Liver (tissue), 9 donors: ENCODE measurements around the gene MTMR1. TPM values are rescaled to one million over a fixed set of nuclear protein-coding genes. Genes with fewer than 3 reads are reported as not detected.

Experiments used
- DNase-seq: peaks from one replicate; pipeline ENCODE4 v3.0.0-alpha.2; 2017; ENCODE audit warnings: low spot score
- H3K27ac ChIP-seq, 2 donors: one replicate each; pipeline ENCODE4 v1.7.0; 2013; ENCODE audit warnings: inconsistent platforms in 2 of 2, low read length in 2 of 2, control low read depth in 1 of 2, low read depth in 1 of 2, mild to moderate bottlenecking in 1 of 2
- H3K27me3 ChIP-seq, 4 donors: one replicate each; pipeline versions ENCODE4 v1.6.1 to v1.7.0; 2013; ENCODE audit warnings: low read length in 3 of 4, inconsistent platforms in 1 of 4, mild to moderate bottlenecking in 1 of 4, moderate library complexity in 1 of 4; ENCODE audit not compliant: control insufficient read depth in 4 of 4, insufficient read depth in 4 of 4
- H3K36me3 ChIP-seq, 4 donors: one replicate each; pipeline versions ENCODE4 v1.6.1 to v1.7.0; 2013; ENCODE audit warnings: low read length in 3 of 4, mild to moderate bottlenecking in 3 of 4, low read depth in 1 of 4, moderate library complexity in 1 of 4; ENCODE audit not compliant: control insufficient read depth in 4 of 4, insufficient read depth in 3 of 4
- H3K4me1 ChIP-seq, 4 donors: one replicate each; pipeline versions ENCODE4 v1.6.1 to v1.7.0; 2013; ENCODE audit warnings: low read length in 3 of 4, mild to moderate bottlenecking in 3 of 4, moderate library complexity in 1 of 4; ENCODE audit not compliant: control insufficient read depth in 4 of 4, insufficient read depth in 4 of 4
- H3K4me3 ChIP-seq, 3 donors: one replicate each; pipeline versions ENCODE4 v1.6.1 to v1.7.0; 2013; ENCODE audit warnings: low read length in 3 of 3, control low read depth in 1 of 3, low read depth in 1 of 3, mild to moderate bottlenecking in 1 of 3
- H3K9ac ChIP-seq, 2 donors: one replicate each; pipeline ENCODE4 v1.7.0; 2013; ENCODE audit warnings: low read length in 2 of 2, mild to moderate bottlenecking in 2 of 2, moderate library complexity in 2 of 2, control low read depth in 1 of 2, low read depth in 1 of 2
- H3K9me3 ChIP-seq, 4 donors: one replicate each; pipeline versions ENCODE4 v1.6.1 to v1.7.0; 2013; ENCODE audit warnings: low read length in 3 of 4; ENCODE audit not compliant: control insufficient read depth in 4 of 4
- ATF3 ChIP-seq: IDR thresholded peaks from 2 replicates; pipeline ENCODE4 v1.6.1; 2016; ENCODE audit warnings: antibody characterized with exemption
- CTCF ChIP-seq: fragments of 150-350 bp; IDR thresholded peaks from 2 replicates; pipeline ENCODE4 v1.5.1; 2017; ENCODE audit warnings: improper control_type of control experiment, low read depth, low read length; ENCODE audit not compliant: missing input control
- EGR1 ChIP-seq, 2 donors: IDR thresholded peaks; 2 replicates each; pipeline ENCODE4 v1.6.1; 2016 to 2018; ENCODE audit warnings: antibody characterized with exemption in 2 of 2, low read depth in 2 of 2
- FOXA1 ChIP-seq: IDR thresholded peaks from 2 replicates; pipeline ENCODE4 v1.6.1; 2016; ENCODE audit warnings: antibody characterized with exemption
- GABPA ChIP-seq, 2 donors: IDR thresholded peaks in 1 of 2; conservative IDR thresholded peaks in 1 of 2; 2 replicates each; pipeline ENCODE4 v1.6.1; 2016; ENCODE audit warnings: antibody characterized with exemption in 2 of 2, mild to moderate bottlenecking in 1 of 2, moderate library complexity in 1 of 2
- HNF4A ChIP-seq, 2 donors: conservative IDR thresholded peaks; 2 replicates each; pipeline ENCODE4 v1.6.1; 2016; ENCODE audit warnings: antibody characterized with exemption in 2 of 2, mild to moderate bottlenecking in 2 of 2
- HNF4G ChIP-seq: IDR thresholded peaks from 2 replicates; pipeline ENCODE4 v1.6.1; 2016; ENCODE audit warnings: antibody characterized with exemption
- JUND ChIP-seq, 2 donors: IDR thresholded peaks; 2 replicates each; pipeline ENCODE4 v1.6.1; 2016; ENCODE audit warnings: antibody characterized with exemption in 2 of 2
- MAX ChIP-seq: IDR thresholded peaks from 2 replicates; pipeline ENCODE4 v1.6.1; 2016; ENCODE audit warnings: antibody characterized with exemption
- NR2F2 ChIP-seq: IDR thresholded peaks from 2 replicates; pipeline ENCODE4 v1.6.1; 2016; ENCODE audit warnings: antibody characterized with exemption
- RAD21 ChIP-seq, 2 donors: IDR thresholded peaks; 2 replicates each; pipeline ENCODE4 v1.6.1; 2016; ENCODE audit warnings: antibody characterized with exemption in 2 of 2, mild to moderate bottlenecking in 2 of 2
- REST ChIP-seq: IDR thresholded peaks from 2 replicates; pipeline ENCODE4 v1.6.1; 2016; ENCODE audit warnings: antibody characterized with exemption, mild to moderate bottlenecking
- RXRA ChIP-seq, 2 donors: IDR thresholded peaks; 2 replicates each; pipeline ENCODE4 v1.6.1; 2017 to 2018; ENCODE audit warnings: antibody characterized with exemption in 2 of 2, mild to moderate bottlenecking in 1 of 2
- SP1 ChIP-seq: IDR thresholded peaks from 2 replicates; pipeline ENCODE4 v1.6.1; 2018; ENCODE audit warnings: antibody characterized with exemption, mild to moderate bottlenecking
- TAF1 ChIP-seq: conservative IDR thresholded peaks from 2 replicates; pipeline ENCODE4 v1.6.1; 2016; ENCODE audit warnings: antibody characterized with exemption, mild to moderate bottlenecking
- YY1 ChIP-seq: IDR thresholded peaks from 2 replicates; pipeline ENCODE4 v1.6.1; 2016; ENCODE audit warnings: antibody characterized with exemption, mild to moderate bottlenecking
- ZBTB33 ChIP-seq: IDR thresholded peaks from 2 replicates; pipeline ENCODE4 v1.6.1; 2016; ENCODE audit warnings: antibody characterized with exemption
- WGBS: extraction: QIAGEN DNeasy Blood & Tissue Kit; methylation state at CpG from one replicate; pipeline ENCODE4 v1.1.7; 2013; 5-methylcytosine and 5-hydroxymethylcytosine counted together
- polyA plus RNA-seq, 2 donors: library from polyadenylated mRNA; stranded (reverse) in 1 of 2; unstranded in 1 of 2; fragments of 200-250 nt in 1 of 2; fragments of >200 nt in 1 of 2; fragmentation: Nextera tagmentation in 1 of 2; extraction: Ambion mirVana in 1 of 2; gene quantifications; one replicate each; pipeline versions ENCODE4 v1.2.1 to v1.2.3, GENCODE V29; 2013 to 2015
- total RNA-seq, 2 donors: library from RNA; depleted of rRNA; stranded (reverse); fragments of >200 nt; gene quantifications; one replicate each; pipeline ENCODE4 v1.2.3, GENCODE V29; 2014
- donor health status: healthy.
- donor health status: healthy.
- donor health status: healthy.
- donor health status: healthy.
- donor health status: healthy.

MTMR1 gene
- 10 to 100 TPM; 10.3 to 13.4 TPM for total RNA-seq
- polyA plus RNA-seq, result 1 to 10 TPM; 2.5 to 5.3 TPM

- H3K27me3 ChIP-seq, result no peaks in the 10 kb centered on the region
- under 1% methylated on average over 88 of the region's 92 CpGs for WGBS
- no peak for TF ChIP-seq JUND (IDR thresholded peaks at IDR 0.05)
- TF ChIP-seq TAF1, result no peak
- peak; percentile 34 for TF ChIP-seq YY1
- H3K4me3 ChIP-seq, result peak within 1 kb of the TSS; percentile 78 to 85 (median 79)
- H3K27ac ChIP-seq, result peak within 1 kb of the TSS; percentile 78 to 80
- peak within 1 kb of the TSS; percentile 54 to 69 for H3K9ac ChIP-seq
- peak; percentile 38 for DNase-seq
- peaks cover 0 to 7% (median 3%) of the 10 kb centered on the region in 4 donors for H3K9me3 ChIP-seq
- H3K4me1 ChIP-seq, result peaks cover 2 to 12% (median 4%) of the 10 kb centered on the region in 4 donors
- H3K36me3 ChIP-seq, result peaks cover 0 to 2% (median 0%) of the 10 kb centered on the region in 4 donors
Measured at GRCh38 chrX:150692831-150693724, at the start of gene MTMR1. MTMR1 (plus strand) TSS chrX:150693396; CDS start chrX:150693531, 135 bp downstream.

GRCh38 chrX:150643958-150644357 is 49.2 kb upstream of the MTMR1 start:
- Histone ChIP-seq H3K9ac (no peak overlapping the region), H3K4me3 (no peak overlapping the region), H3K4me1 (no peaks in the 10 kb centered on the region), H3K36me3 (peaks cover 0 to 30% (median 18%) of the 10 kb centered on the region in 4 donors), H3K27me3 (no peaks in the 10 kb centered on the region), H3K9me3 (no peaks in the 10 kb centered on the region), H3K27ac (no peak overlapping the region)
- TF ChIP-seq MAX, result no peak
- no peak for TF ChIP-seq YY1
- no peak for TF ChIP-seq JUND (IDR thresholded peaks at IDR 0.05)
- no peak for TF ChIP-seq SP1
- TF ChIP-seq ATF3, result no peak
- DNase-seq, result no peak
- 92% methylated on average over 2 of the region's 2 CpGs for WGBS

- Histone ChIP-seq H3K4me1 (no peaks in the 10 kb centered on the region), H3K27me3 (no peaks in the 10 kb centered on the region), H3K36me3 (peaks cover 0 to 30% (median 17%) of the 10 kb centered on the region in 4 donors), H3K27ac (no peak overlapping the region), H3K9me3 (no peaks in the 10 kb centered on the region), H3K4me3 (no peak overlapping the region), H3K9ac (no peak overlapping the region)
- TF ChIP-seq EGR1 (IDR thresholded peaks at IDR 0.05; ENCODE audit: low read depth in 2 of 2) (no peak), NR2F2 (no peak), SP1 (no peak), YY1 (no peak), TAF1 (no peak), ZBTB33 (no peak), ATF3 (no peak), RAD21 (IDR thresholded peaks at IDR 0.05) (no peak), FOXA1 (no peak), JUND (IDR thresholded peaks at IDR 0.05) (no peak), GABPA (IDR thresholded peaks at IDR 0.05 in 1 of 2, conservative IDR thresholded peaks at IDR 0.05 in 1 of 2) (no peak), HNF4G (no peak), REST (no peak), CTCF (no peak), HNF4A (conservative IDR thresholded peaks at IDR 0.05) (no peak), RXRA (IDR thresholded peaks at IDR 0.05) (no peak)
- no peak for DNase-seq
- 97% methylated on average over 4 of the region's 4 CpGs for WGBS
Measured at GRCh38 chrX:150644422-150644821, 48.8 kb upstream of the MTMR1 start.
